HFF-Myc (cell line): ENCODE measurements around the gene FAF1.

ENCODE experiments used
- DNase-seq: peaks from one replicate; pipeline ENCODE4 v3.0.0-alpha.2; 2011; ENCODE audit warnings: low read depth; ENCODE audit errors: extremely low read depth
- H3K4me3 ChIP-seq: replicated peaks from 2 replicates; pipeline ENCODE4 v1.5.1; 2011; ENCODE audit warnings: low read depth, mild to moderate bottlenecking, control low read depth, low read length
- TF ChIP-seq, protein P1 (sequence below): IDR thresholded peaks from 2 replicates; pipeline ENCODE4 v1.5.1; 2012; ENCODE audit warnings: mild to moderate bottlenecking, low read depth, low read length, control low read depth; ENCODE audit errors: missing control alignments

The FAF1 gene

DNA sequence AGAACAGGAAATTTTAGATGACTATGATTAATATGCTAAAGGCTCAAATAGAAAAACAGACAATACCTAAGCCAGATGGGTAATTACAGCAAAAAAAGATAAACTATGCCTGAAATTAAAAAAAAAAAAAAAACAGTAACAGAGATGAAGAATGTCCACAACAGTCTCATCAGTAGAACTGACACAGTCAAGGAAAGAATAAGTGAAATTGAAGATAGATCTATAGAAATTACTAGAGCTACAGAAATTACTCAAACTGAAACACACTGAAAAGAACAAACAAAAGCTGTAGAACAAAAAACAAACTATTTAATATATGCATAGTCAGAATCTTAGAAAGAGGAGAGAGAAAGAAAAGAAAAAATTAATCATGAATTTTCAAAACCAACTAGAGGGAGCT, 112.8 kb downstream of the FAF1 start:
- no peak overlapping the region for H3K4me3 ChIP-seq
- no peak for DNase-seq
- TF ChIP-seq, protein P1, sequence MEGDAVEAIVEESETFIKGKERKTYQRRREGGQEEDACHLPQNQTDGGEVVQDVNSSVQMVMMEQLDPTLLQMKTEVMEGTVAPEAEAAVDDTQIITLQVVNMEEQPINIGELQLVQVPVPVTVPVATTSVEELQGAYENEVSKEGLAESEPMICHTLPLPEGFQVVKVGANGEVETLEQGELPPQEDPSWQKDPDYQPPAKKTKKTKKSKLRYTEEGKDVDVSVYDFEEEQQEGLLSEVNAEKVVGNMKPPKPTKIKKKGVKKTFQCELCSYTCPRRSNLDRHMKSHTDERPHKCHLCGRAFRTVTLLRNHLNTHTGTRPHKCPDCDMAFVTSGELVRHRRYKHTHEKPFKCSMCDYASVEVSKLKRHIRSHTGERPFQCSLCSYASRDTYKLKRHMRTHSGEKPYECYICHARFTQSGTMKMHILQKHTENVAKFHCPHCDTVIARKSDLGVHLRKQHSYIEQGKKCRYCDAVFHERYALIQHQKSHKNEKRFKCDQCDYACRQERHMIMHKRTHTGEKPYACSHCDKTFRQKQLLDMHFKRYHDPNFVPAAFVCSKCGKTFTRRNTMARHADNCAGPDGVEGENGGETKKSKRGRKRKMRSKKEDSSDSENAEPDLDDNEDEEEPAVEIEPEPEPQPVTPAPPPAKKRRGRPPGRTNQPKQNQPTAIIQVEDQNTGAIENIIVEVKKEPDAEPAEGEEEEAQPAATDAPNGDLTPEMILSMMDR, result no peak

DNA sequence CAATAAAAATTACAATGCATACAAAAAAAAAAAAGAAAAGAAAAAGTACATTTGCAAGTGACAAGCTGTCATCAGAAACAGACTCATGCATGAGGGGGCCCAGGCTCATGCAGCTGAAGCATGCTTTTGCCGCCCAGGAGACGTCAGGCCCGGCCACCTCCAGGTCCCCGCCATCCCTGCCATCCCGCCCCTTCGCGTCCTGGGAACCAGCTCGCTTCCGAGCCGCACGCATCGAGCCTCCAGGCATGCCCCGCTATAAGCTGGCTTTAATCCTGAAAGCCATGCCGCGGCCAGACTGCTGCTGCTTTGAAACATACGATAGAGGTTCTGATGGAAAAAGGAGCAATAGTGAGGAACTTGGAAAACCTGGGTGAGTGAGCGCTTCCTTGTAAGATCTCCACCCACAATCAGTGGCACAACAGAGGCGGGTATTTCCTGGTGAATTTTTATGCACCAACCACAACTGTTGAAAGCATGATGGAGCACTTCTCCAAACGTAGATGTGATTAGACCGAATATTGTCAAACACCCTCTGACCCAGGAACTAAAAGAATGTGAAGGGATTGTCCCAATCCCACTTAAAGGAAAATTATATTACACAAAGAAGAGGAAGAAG, 113.7 kb downstream of the FAF1 start:
- no peak overlapping the region for H3K4me3 ChIP-seq
- DNase-seq, result no peak
- TF ChIP-seq, protein P1, result no peak

DNA sequence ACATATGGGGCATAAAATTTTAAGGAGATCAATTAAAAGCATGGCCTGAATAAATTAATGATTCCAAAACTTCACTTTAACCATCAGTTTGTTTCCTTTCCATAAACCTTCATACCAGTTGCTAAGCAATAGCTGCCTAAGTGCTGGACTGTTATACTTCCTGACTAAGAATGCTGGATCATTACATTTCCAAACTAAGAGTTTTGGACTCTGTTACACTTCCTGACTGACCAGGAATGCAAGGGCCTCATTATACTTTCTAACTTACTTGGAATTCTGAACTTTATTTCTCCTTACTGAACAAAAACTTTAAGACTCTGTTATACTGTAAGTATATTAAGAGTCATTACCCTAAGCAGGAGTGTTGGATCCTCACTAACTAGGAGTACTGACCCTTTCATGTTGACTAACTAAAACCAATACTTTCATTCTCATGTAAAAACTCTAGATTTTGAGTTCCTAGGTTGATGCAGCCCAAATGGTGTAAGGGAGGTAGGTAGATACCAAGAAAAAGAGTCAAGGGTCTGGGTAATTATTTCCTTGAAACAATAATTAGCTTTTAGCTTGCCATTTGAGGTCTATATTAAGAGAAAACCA, 118.2 kb downstream of the FAF1 start:
- TF ChIP-seq, protein P1, result no peak
- DNase-seq, result no peak
- no peak overlapping the region for H3K4me3 ChIP-seq

DNA sequence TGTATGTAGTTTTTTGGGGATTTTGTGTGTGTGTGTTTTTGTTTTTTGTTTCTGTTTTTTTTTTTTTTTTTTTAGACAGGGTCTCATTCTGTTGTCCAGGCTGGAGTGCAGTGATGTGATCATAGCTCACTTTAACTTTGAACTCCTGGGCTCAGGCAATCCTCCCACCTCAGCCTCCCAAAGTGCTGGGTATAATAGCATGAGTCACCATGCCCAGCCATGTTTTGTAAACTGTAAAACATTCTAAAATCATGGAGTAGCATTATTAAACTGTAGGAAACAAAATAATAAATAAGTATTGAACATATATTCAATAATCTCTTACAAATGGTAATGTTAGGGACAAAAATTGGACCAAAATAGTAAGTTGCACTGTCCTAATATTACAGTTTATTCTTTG, 124.0 kb downstream of the FAF1 start:
- H3K4me3 ChIP-seq, result no peak overlapping the region
- DNase-seq, result no peak
- TF ChIP-seq, protein P1, result no peak

DNA sequence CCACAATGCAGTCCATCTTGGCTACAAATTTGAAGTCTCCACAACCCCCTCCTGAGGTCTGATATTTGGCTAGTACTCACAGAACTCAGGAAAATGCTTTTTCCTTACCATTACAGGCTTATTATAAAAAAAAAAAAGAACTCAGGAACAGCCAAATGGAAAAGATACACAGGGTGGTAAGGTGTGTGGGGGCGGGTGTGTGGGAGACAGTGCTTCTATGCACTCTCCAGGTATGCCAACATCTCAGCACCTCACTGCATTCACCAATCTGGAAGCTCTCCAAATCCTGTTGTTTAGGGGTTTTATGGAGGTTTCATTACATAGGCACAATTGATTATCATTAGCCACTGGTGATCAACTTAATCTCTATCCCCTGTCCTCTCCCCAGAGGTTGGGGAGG, 126.9 kb downstream of the FAF1 start:
- H3K4me3 ChIP-seq, result no peak overlapping the region
- DNase-seq, result no peak
- TF ChIP-seq, protein P1, result no peak

DNA sequence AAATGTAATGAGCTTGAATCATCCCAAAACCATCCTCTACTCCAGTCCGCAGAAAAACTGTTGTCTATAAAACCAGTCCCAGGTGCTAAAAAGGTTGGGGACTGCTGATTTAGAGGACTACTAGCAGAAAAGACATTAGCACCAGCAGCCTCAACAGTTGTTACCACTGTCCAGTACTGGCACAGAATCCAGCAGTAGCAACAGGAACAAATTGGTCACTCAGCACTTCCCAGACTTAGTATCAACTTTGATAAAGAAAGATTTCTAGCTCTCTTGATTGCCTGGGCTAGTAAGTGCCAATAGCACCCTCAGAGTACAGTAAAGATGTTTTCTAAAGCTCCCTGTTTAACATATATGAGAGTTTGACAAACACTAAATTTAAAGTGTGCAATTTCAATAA, 127.9 kb downstream of the FAF1 start:
- no peak for DNase-seq

More for the DNA sequence above, 127.9 kb downstream of the FAF1 start:
- H3K4me3 ChIP-seq, result no peak overlapping the region
- TF ChIP-seq, protein P1, result no peak
